Activated CD4-positive, alpha-beta T cell treated with anti-CD3 and anti-CD28 coated beads, Interleukin-2, amount 50 U/mL, for 1 hour (primary cell): Measurements from ENCODE around the gene TBC1D5.

Experiments used
- DNase-seq: peaks from one replicate; pipeline ENCODE4 v3.0.0-alpha.2; 2020

Gene TBC1D5

DNA sequence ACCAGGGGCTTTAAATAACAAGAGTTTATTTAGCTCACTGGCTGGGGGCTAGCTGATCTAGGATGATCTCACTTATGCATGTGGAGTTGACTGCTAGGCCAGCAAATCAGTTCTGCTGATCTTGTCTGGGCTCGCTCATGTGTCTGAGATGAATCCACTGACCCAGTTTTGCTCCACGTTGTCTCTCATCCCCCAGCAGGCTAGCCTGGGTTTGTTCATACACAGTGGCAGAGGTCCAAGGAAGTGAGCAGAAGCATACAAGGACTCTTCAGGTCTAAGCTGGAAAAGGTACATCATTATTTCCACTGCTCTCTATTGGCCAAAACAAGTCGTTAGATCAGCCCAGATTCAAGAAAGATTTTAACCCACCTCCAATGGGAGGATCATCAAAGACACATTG, 619.7 kb downstream of the TBC1D5 start:
- no peak for DNase-seq

DNA sequence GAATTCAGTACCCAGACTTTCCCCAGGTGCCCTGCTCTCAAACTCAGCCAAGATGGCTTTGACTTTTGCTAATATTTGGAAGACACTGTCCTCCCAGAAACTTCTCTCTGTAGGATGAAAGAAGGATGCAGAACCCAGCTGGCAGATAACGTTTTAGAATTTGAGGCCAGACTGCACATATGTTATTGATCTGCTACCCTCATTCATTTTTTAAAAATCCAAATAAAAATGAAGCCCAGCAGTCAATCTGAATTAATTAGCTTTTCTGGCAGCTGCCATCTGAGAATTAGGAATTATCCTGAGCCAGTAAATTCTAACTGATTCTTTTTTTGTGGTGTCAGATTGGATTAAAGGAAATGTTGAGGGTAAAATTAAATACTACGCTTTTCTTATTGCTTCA, 621.1 kb downstream of the TBC1D5 start:
- no peak for DNase-seq

DNA sequence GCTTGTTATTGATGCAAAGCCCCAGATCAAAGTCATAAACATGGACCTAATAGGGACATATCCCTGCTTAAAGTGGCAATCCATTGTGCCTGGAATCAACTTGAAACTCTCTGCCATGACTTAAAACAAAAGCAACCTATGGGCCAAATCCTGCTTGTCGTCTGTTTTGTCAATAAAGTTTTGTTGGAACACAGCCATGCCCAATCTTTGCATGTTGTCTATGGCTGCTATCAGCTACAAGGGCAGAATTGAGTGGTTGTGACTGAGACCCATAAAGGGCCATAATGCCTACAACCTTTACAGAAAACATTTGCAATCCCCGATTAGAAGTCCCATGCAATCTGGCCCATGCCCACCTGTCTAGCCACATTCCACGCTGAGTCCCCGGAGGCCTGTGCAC, 622.3 kb downstream of the TBC1D5 start:
- DNase-seq = no peak

DNA sequence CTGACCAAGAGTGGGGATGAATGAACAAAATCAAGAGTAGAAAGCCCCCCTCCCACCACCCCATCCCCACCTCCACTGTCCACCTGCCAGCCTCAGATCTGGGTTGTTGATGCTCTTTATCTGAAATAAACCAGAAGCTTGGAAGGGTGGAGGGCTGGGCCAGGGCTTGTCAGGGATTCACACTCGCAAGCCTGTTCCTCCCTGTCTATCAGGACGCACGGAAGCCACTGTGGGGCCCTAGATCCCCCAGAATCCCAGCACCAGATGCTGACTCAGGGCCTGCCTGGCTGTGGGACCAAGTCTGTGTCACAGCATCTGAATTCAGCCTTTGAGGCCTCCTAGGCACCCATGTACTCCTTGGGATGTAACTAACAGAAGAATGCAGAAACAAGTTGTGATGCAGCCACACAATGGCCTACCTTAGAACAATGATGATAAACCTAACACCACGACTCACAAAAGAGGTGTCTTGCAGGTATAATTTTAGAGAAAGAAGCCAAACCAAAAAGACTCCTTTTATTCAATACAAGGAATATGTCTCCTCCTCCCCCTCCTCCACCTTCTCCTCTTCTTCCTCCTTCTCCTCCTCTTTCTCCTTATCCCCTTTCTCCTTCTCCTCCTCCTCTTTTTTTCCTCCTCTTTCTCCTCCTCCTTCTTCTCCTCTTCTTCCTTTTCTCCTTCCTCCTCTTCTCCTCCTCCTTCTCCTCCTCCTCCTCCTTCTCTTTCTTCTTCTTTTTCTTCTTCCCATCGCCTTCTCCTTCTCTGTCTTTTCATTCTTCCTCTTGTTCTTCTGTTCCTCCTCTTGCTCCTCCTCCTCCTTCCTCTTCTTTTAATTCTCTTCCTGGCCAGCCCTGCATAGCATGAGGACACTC, 623.0 kb downstream of the TBC1D5 start:
- no peak for DNase-seq

DNA sequence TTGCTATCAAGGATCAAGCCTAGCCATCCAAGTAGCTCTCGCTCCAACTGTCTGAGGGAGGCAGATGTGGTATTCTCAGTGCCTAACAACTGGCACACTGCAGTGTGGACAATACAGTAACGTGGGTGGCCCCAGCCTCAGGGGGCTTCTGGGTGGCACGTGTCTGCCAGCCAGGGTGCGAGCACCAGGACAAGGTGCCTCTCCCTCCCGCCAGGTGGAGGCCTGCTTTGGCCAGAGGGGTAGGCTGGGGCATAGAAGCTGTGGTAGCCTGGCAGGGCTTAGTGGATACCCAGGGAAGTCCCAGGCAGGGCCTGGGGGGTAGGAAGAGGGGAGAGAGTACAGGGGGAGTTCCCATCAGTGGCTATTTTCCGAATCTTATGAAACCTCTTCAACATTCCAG, 623.7 kb downstream of the TBC1D5 start:
- no peak for DNase-seq

DNA sequence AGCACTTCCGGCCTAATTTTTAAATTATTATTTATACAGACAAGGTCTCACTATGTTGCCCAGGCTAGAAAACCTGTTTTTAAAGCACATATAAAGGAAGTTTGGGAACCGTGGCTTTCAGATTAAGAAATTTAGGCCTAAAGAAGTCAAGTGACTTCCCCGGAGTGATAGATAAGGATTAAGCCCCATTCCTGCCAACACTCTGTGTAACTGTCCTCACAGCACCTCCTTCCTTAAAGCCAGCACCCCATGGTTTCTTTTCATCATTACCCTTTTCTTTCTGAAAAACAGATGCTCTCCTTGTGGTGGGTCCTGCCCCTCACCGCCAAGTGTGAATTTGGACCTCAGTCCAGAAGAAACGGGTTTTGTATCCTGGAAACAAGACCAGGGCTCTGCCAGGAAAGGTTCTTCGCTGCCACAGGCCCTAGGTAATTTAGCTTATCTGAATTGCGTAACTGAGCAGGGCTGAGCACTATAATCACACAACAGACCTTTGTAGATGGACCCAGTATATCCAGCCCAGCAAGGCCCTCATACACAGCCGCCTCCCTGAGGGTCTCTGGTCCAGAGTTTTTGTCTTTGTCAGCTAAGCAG, 626.3 kb downstream of the TBC1D5 start:
- no peak for DNase-seq

DNA sequence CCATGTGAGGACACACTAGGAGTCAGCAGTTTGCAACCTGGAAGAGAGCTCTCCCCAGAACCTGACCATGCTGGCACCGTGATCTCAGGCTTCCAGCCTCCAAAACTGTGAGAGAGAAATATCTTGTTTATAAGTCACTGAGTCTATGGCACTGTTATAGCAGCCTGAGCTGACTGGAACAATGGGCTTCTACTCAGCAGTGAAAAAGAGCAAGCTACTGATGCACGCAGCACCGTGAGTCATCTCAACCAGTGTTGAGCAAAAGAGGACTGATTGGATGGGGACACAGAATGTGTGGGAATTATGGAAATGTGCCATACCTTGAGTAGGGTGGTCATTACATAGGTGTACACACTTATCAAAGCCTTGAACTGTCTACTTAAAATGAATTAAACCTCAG, 627.2 kb downstream of the TBC1D5 start:
- DNase-seq = no peak

DNA sequence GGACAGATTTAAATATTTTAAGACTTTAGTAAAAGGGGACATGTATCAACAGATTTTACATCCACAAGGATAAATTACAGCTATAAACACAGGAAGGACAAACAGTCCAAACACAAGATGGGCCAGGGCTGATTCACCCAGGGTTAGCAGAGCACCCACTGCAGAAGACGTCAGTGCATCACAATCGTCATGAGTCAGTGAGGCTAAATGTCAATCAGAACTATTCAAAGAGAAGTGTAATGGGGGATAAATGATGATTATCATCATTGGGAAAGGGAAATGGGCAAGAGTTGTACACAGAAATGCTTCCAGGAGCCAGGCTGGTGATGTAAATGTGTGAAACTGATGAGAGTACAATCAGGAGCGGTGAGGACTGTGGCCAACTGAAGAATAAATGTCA, 630.8 kb downstream of the TBC1D5 start:
- no peak for DNase-seq

DNA sequence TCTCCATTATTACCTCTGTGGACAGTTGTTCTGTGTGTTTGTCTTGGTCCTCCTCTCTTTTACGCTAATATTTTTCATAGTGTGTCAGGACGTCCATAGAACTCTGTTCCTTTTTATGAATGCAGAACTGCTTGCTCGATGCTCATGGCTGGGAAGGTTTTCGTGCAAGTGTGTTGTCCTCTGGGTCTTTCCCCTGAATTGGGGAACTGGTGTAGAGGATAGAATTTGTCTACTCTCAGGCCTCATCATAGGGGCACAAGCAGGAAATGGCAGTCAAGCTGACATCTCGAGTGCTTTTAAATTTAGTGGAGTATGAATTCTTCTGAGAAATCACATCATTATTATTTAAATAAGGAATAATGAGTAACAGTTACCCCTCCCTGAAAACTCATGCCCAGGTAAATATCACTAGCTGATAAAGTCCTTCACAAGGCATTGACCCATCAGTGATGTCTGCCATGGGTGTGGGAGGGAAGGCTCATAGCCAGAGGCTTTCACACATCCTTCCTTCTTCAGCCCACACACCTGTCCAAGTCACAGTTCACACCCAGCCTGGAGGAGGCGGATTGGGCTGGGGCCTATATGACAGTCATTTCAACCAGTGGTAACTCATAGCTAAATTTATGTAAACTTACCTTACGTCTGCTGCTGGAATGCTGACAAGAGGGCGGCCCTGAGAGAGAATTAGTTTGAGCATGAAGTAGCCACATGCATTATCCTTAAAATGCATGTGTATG, 631.6 kb downstream of the TBC1D5 start:
- no peak for DNase-seq
